Hepatocyte (in vitro differentiated cells): Measurements from ENCODE around the gene XXYLT1.

ENCODE experiments used
- EZH2 ChIP-seq: fragments of 200-600 bp; sonication (generic); IDR thresholded peaks from 2 replicates; pipeline ENCODE4 v1.6.1; 2016; ENCODE audit warnings: antibody characterized with exemption, mild to moderate bottlenecking, borderline replicate concordance
- TF ChIP-seq, protein P1 (sequence below): fragments of 200-600 bp; sonication (generic); IDR thresholded peaks from 2 replicates; pipeline ENCODE4 v1.5.1; 2016; ENCODE audit warnings: antibody characterized with exemption, mild to moderate bottlenecking; ENCODE audit not compliant: poor library complexity

DNA sequence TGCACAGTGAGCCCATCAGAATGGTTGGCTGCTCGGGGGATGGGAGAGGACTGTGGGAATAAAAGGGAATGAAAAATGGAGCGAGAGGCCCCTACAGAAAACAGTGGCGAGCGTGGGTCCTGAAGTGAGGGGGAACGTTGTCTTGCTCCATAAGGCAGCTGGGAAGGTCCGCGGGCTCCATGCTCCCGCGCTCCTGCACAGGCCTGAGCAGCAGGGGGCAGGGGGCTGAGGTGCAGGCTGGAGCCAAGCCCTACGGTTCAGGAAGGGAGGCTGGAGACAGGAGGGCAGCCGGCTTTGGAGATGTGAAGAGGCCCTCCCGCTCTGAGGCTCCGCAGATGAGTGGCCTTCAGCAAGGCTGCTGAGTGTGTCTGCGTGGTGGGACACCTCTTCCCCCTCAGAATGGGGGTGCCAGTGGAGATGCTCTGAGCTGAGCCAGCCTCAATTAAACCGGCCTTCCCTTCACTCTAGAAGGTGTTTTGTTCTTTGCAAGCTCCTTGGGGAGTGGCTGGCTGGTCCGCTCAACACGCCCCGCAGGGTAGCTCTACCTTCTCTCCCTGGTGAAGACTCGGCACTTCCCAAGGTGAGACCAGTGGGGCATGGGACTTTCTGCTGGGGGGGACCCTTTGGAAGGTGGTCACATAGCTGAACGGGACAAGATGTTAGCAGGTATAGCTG lies 208.0 kb downstream of the XXYLT1 start:
- TF ChIP-seq, protein P1, sequence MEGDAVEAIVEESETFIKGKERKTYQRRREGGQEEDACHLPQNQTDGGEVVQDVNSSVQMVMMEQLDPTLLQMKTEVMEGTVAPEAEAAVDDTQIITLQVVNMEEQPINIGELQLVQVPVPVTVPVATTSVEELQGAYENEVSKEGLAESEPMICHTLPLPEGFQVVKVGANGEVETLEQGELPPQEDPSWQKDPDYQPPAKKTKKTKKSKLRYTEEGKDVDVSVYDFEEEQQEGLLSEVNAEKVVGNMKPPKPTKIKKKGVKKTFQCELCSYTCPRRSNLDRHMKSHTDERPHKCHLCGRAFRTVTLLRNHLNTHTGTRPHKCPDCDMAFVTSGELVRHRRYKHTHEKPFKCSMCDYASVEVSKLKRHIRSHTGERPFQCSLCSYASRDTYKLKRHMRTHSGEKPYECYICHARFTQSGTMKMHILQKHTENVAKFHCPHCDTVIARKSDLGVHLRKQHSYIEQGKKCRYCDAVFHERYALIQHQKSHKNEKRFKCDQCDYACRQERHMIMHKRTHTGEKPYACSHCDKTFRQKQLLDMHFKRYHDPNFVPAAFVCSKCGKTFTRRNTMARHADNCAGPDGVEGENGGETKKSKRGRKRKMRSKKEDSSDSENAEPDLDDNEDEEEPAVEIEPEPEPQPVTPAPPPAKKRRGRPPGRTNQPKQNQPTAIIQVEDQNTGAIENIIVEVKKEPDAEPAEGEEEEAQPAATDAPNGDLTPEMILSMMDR = no peak
- TF ChIP-seq EZH2 = no peak
